Bone marrow (tissue), 2 donors: ENCODE results near the gene ANAPC16.
"Not testable (repeated sequence)": the region's sequence is repeated elsewhere in the genome, so short reads cannot be mapped to it uniquely, and the experiment has no call there.

Experiments
- DNase-seq, 2 donors: peaks; one replicate each; lab custom pipeline; 2025; lab: John Stamatoyannopoulos, UW

The ANAPC16 gene

DNA sequence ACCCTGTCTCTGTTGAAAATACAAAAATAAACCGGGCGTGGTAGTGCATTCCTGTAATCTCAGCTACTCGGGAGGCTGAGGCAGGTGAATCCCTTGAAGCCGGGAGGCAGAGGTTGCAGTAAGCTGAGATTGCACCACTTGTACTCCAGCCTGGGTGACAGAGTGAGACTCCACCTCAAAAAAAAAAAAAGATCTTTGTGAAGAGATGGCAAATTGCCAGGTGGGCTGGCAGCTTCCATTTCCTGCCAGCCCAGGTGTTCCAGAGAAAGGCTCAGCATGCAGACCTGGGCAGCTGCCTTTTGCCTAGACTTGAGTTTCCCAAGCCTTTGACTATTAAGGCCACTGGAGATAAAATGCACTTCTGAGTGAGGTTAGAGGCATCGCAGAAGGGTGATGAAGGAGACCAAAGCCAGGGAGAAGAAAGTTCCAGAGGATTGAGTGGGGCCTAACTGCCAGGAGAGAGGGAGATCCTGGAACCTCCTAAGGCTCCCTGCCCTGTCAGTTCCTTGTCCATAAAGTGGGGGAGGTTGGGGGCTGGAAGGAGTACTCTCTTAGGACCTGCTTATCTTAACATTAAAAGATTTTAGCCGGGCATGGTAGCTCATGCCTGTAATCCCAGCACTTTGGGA lies 47.9 kb downstream of the ANAPC16 start:
- no peak for DNase-seq

DNA sequence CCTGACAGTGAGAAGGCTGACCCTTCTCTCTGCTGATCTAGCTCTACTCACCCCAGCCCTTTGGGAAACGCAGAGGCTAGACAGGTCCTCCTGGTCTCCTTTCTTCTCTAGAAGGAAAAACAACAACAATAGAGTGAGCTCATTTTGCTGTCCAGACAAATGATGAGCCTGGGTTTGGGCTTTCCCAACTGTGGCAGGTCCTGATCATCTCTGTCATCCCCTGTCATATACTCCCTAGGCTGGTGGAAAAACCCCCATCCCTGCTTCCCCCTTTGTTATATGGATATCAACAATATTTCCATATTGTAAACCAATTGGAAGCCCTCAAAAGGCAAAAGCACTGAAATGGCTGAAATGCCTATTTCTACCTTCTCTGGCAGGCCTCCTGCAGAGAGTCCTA lies 48.7 kb downstream of the ANAPC16 start:
- no peak for DNase-seq

DNA sequence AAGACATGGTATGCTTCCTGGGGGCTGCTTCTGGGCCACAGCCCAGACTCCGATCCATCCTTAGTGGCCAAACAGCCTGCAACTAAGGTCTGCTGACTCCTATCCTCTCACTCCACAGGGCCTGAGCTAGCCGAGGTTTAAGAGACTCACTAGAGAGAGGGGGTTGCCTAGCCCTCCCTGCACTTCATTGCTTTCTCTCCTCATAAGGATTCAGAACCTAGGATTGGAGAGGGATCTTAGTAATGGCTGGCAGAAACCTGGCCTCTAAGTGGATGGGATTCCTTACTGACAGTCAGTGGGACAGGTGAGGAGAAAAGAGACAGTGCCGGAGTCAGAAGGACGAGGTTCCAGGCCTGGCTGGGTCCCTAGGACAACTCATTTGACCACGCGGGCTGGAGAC lies 49.7 kb downstream of the ANAPC16 start:
- no peak for DNase-seq

DNA sequence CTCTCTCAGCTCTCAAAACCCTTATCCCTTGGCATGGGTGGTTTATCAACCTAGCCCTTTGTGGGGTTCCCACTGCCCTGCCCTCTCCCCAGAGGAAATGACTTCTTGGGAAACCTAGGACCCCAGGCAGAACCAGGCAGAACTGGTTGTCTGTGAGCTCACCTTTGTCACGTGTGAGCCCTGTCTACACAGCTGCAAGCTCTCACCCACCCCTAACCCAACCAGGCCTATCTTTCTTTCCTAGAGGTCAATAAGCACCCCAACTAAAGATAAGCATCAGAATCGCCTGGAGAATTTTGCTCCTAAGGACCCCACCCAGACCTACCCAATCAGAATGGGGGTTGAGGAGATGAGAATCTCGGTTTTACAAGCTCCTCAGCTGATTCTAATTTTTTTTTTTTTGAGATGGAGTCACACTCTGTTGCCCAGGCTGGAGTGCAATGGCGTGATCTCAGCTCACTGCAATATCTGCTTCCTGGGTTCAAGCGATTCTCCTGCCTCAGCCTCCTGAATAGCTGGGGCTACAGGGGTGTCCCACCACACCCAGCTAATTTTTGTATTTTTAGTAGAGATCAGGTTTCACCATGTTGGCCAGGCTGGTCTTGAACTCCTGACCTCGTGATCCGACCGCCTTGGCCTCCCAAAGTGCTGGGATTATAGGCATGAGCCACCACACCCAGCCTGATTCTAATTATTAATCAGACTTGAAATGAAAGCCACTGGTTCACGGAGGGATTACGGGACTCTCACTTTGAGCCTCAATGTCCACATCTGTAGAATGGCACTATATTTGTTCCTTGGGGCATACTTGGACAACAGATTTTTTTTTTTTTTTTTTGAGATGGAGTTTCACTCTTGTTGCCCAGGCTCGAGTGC lies 50.4 kb downstream of the ANAPC16 start:
- DNase-seq: no peak

DNA sequence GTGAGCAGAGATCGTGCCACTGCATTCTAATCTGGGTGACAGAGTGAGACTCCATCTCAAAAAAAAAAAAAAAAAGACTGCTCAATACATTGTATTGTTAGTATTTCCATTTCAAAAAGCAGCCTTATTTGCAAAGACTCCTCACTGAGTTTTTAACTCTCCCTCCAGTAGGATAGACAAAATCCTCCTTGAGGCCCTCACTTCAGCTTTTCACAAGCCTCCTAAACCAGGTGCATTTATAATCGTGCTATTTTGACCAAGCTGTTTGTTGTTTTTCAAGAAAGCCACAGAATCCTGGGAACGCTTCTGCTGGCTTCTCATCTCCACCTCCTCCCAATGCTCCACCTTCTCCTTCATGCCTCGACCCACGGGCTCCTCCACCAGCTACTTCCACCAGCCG lies 51.6 kb downstream of the ANAPC16 start:
- DNase-seq: no peak

DNA sequence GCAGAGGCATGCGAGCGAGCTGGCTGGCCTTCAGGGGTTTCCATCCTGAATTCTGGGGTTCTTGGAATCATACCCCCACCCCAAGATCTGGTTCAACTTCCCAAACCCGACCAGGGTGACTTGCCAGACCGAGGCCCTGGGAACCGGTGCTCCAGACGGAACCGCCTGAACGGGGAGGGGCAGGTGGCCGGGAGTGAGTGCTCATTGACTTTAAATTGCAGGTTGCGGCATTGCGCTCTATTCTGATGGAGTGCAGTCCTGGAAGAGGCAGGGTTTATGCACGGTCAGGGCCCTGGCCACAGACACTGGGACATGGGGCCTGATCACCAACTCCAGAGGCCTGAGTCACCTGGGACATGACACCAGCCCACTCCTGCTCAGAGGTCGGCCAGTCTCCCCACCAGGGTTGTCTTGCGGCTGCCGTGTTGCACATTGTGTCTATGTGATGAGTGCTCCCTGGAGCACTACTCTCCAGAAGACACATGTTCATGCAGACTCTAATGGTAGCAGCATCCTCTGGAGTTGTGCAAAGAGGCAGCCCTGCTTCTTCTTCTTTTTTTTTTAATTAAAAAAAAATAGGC lies 52.1 kb downstream of the ANAPC16 start:
- no peak for DNase-seq

DNA sequence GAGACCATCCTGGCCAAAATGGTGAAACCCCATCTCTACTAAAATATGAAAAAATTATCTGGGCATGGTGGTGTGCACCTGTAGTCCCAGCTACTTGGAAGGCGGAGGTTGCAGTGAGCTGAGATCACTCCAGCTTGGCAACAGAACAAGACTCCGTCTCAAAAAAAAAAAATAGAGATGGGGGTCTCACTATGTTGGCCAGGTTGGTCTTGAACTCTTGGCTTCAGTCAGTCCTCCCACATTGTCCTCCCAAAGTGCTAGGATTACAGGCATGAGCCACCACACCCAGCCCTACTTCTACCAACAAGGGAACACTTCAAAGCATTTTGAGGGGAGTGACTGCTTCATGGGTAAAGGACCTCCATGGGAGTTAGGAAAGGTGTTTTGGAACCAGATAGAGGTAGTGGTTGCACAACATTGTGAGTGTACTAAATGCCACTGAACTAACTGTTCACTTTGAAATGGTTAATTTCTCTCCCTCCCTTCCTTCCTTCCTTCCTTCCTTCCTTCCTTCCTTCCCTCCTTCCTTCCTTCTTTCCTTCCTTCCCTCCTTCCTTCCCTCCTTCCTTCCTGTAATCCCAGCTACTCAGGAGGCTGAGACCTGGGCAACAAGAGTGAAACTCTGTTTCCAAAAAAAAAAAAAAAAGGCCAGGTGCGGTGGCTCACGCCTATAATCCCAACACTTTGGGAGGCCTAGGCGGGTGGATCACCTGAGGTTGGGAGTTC lies 52.8 kb downstream of the ANAPC16 start:
- DNase-seq: not testable (repeated sequence)

DNA sequence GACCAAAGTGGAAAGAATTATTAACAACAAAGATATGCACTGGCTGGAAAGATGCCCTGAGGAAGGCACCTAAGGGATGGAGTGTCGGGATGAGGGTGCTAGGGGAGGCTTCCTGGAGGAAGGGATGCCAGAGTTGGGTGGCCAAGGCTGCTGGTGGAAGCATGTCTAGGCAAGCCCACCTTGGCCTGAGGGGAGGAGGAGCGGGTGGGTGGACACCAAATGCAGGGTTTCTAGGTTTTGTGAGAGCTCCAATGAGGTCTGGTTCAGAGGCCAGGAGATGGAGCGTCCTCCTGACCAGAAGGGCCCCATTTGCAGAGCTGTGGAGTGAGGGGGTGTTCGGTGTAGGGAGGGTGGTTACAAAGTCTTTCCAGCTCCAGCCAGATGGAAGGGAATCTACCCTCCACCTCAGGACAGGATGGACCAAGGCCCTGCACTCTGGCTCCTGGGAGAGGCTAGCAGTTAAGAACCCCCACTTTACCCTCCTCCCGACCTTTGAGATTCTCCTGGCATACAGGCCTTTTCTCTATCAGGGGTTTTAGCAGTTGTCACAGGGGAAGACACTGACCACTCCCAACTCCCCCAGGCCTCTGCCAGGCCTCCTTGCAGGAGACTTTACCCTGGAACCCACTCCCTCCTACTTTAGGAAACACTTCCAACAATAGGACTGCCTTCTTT lies 54.9 kb downstream of the ANAPC16 start:
- no peak for DNase-seq

DNA sequence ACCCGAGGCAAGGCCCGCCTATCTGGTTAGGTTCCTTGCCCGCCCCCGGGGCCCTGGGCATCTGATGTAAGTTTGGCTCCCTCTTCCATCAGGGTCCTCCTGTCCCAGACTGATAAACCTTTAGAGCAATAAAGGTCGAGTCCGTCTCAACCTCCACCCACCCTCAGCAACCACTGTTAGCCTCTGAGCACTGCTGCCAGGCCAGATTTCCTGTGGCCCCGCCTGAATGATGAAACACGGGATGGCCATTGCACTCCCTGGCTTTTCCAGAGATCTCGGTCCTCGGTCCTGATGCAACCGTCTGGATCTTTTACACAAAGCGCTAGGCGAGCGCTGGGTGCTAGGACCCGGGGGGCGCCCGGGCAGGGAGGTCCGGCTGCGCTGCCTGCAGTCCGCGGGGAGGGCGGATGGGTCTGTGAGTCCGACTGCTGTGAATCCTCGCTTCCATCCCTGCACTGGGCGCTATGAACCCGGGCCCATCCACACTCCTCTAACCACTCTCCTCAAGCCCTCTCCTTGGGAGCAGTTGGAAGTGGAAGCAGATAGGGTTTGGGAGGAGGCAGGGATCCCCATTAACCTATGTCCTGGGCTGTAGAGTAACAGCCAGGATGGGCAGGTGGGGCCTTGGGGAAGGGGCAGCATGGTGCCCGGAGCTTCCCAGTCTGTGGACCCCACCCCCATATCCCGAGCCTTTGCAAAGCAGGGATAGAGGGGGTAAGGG lies 57.0 kb downstream of the ANAPC16 start:
- DNase-seq: peak in 1 of 2 donors; percentile 65

DNA sequence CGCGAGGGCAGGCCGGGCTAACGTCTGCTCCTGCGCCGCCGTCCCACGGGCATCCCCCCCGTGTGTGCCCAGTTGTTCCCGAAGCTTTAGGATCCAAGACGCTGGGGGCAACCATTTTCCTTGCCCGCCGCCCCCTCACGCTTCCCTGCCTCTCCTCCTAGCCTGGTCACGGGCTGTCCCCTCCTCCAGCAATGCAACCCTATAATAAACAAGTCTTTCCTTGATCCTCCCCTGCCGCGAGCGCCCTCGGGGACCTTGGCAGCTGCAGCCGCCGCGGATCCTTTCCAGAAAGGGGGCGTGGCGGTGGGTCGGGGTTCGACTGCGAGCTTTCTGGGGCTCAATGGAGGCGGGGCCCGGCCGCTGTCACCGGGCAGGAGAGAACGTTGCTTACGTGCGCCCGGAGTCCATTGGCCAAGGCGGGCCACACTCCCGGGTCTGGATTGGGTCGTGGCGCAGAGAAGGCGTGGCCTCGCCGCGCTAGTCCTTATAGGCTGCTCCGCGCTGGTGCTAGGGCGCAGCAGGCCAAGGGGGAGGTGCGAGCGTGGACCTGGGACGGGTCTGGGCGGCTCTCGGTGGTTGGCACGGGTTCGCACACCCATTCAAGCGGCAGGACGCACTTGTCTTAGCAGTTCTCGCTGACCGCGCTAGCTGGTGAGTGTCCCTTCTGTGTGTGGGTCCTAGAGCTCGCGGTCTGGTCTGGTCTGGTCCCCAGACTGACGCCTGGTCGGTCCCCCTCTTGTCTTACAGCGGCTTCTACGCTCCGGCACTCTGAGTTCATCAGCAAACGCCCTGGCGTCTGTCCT lies 57.8 kb downstream of the ANAPC16 start, which contains the start of gene DDIT4:
Gene DDIT4 (plus strand): TSS at position 515 of the 803 bp plus-strand sequence. CDS start 293 bp downstream, outside the sequence.
- DNase-seq: peak; percentile 87 to 95

DNA sequence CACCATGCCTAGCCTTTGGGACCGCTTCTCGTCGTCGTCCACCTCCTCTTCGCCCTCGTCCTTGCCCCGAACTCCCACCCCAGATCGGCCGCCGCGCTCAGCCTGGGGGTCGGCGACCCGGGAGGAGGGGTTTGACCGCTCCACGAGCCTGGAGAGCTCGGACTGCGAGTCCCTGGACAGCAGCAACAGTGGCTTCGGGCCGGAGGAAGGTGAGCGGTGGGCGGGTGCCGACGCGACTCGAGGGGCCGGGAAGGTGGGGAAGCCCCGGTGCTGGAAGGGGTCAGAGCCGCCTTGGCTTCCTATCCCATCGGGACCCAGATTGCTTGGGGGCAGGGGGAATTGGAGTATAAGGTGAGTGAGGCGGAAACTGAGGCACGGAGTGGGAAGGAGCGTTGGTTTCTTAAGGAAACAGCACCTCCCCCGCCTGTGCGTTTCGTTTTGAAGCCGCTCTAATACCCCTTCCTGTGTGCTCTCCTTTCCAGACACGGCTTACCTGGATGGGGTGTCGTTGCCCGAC lies 58.5 kb downstream of the ANAPC16 start:
- no peak for DNase-seq

DNA sequence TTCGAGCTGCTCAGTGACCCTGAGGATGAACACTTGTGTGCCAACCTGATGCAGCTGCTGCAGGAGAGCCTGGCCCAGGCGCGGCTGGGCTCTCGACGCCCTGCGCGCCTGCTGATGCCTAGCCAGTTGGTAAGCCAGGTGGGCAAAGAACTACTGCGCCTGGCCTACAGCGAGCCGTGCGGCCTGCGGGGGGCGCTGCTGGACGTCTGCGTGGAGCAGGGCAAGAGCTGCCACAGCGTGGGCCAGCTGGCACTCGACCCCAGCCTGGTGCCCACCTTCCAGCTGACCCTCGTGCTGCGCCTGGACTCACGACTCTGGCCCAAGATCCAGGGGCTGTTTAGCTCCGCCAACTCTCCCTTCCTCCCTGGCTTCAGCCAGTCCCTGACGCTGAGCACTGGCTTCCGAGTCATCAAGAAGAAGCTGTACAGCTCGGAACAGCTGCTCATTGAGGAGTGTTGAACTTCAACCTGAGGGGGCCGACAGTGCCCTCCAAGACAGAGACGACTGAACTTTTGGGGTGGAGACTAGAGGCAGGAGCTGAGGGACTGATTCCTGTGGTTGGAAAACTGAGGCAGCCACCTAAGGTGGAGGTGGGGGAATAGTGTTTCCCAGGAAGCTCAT lies 59.0 kb downstream of the ANAPC16 start:
- DNase-seq: peak in 1 of 2 donors; percentile 39

DNA sequence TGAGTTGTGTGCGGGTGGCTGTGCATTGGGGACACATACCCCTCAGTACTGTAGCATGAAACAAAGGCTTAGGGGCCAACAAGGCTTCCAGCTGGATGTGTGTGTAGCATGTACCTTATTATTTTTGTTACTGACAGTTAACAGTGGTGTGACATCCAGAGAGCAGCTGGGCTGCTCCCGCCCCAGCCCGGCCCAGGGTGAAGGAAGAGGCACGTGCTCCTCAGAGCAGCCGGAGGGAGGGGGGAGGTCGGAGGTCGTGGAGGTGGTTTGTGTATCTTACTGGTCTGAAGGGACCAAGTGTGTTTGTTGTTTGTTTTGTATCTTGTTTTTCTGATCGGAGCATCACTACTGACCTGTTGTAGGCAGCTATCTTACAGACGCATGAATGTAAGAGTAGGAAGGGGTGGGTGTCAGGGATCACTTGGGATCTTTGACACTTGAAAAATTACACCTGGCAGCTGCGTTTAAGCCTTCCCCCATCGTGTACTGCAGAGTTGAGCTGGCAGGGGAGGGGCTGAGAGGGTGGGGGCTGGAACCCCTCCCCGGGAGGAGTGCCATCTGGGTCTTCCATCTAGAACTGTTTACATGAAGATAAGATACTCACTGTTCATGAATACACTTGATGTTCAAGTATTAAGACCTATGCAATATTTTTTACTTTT lies 59.7 kb downstream of the ANAPC16 start:
- DNase-seq: no peak

DNA sequence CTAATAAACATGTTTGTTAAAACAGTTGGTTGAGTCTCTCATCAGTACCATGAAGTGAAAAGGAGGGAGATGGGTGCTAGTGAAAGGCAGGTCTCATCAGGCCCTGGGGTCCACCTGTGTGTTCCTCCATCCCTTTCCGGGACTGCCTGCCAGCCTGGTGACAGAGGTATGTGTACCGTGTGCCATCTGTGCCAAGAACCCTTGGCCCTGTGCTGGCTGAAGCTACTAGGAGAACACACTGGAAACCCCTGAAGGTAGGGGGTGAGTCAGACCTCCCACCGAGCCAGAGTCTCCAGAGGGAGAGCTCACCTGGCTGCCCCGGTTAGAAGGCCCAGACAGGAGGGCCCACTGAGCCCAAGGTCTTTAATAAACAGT lies 60.2 kb downstream of the ANAPC16 start:
- no peak for DNase-seq

DNA sequence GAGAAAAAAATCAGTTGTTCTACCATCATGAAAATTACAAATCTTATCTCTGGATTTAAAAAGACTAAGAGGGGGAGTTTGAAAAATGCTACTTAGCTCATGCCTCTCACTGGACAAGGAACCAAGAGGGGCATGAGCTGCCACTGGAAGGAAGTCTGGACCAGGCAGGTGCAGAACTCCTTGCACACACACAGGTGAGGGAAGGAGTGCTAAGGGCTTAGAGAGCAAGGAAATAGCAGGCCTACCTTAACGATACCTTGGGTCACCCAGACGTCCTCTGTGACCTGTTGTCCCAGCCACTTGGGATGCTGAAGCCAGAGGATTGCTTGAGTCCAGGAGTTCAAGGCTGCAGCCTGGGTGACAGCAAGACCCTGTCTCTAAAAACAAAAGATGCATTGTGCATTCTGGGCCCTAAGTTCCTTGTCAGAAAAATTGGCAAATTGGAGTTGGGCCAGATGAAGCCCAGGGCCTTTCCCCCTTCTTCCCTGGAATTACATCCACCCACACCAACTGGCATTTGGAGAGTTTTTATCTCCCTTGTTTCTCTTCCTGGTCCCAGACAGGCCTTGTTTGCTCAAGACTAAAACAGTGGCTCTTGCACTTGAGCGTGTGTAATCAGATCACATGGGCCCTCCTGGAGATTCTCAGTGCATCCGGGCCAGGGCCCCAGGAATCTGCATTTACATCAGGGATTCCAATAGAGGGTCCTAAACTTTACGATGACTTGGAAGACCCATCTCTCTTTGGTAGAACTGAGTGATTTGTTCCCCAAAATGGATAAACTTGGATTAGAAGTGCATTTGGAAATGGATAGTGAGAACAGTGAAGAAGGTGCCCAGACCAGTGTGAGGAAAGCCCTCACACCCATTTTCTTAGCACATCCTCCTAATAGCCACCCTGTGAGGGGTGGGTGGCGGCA lies 60.9 kb downstream of the ANAPC16 start:
- DNase-seq: no peak

DNA sequence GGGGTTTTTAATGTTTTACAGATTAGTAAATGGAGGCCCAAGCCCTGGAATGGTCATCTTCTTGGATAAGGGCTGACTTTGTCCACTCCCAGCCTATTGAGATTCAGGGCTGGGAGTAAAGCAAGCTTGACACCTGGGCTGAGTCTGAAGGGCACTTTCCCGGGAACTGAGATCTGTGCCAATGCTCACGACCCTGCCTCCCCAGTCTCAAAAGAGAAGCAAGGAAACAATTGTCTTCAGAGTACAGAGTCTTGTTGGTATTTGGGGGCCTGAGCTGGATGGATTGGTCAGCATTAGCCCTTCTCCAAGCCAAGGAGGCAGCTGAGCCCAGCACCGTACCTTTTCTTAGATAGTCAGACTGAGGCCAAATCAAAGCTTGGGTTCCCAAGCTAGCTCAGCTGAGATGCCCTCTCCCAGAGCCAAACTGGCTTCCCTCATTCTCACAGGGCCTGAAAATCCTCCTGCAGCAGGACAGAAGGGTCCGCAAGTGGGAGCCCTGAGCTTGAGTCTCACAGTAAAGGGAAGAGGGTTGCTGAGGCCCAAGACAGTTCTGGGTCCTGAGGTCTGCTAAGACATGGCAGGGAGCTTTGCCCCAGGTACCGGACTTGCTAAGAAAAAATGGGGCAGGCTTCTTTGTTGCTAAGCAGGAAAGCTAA lies 61.7 kb downstream of the ANAPC16 start:
- DNase-seq: no peak

DNA sequence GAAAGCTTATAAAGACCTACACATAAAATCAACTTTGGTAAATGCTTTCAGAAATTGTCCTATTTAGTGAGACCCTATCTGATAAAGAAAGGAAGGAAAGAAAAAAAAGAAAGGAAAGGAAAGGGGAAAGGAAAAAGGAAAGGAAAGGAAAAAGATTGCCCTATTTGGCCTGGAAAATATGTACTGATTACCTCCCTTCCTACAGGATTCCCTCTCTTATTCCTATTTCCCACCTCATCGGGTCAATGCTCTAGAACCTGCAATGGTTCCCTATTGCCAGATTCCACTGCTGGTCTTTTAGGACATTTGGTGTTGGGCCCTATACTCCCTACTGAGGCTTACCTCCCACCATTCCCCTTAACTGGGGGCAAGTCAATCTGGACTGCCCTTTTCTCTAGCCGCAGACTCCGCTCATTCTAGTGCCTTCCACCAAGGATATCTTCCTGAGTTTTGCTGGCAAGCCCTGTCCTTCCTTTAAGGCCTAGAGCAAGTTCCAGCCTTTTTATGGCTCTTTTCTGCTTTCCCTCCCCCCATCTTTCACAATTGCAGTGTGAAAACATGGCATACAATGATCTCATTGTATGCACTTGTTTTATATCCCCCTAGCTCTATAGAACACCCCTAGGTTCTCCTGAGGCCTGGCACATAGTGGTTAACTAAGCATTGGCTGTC lies 62.3 kb downstream of the ANAPC16 start:
- no peak for DNase-seq
